Activated naive CD8-positive, alpha-beta T cell treated with anti-CD3 and anti-CD28 coated beads, Interleukin-2, amount 10 ng/mL, durations not matched to agents 7 days and 5 days (primary cell): Measurements from ENCODE around the gene LIM2. TPM values are rescaled to one million over a fixed set of nuclear protein-coding genes. Genes with fewer than 3 reads are reported as not detected.
"Not testable (repeated sequence)": the region's sequence is repeated elsewhere in the genome, so short reads cannot be mapped to it uniquely, and the experiment has no call there.

Experiments used
- ATAC-seq: fragments of 150-1000 bp; cut with Tn5 transposase; one replicate; pipeline ENCODE4 v1.10.0; 2021; ENCODE audit warnings: low read depth, moderate library complexity
- POLR2A ChIA-PET: fragments of 350-600 bp; sonication (Branson Sonifier 250); formaldehyde crosslinking; loops from one replicate; lab custom pipeline; 2021; ENCODE audit warnings: antibody characterized with exemption; lab: Charles Lee
- DNase-seq: peaks from one replicate; pipeline ENCODE4 v3.0.0; 2021
- H3K27ac Mint-ChIP-seq: one replicate; pipeline ENCODE4 v1.8.0; 2022; ENCODE audit warnings: mild to moderate bottlenecking, mixed read lengths
- H3K27me3 Mint-ChIP-seq: one replicate; pipeline ENCODE4 v1.8.0; 2022; ENCODE audit warnings: mild to moderate bottlenecking, moderate library complexity, mixed read lengths
- H3K36me3 Mint-ChIP-seq: one replicate; pipeline ENCODE4 v1.8.0; 2021; ENCODE audit warnings: mild to moderate bottlenecking, mixed read lengths
- H3K4me1 Mint-ChIP-seq: one replicate; pipeline ENCODE4 v1.8.0; 2021; ENCODE audit warnings: mixed read lengths
- H3K4me3 Mint-ChIP-seq: one replicate; pipeline ENCODE4 v1.8.0; 2022; ENCODE audit warnings: mild to moderate bottlenecking, moderate library complexity, mixed read lengths
- H3K9me3 Mint-ChIP-seq: one replicate; pipeline ENCODE4 v1.8.0; 2021; ENCODE audit warnings: mixed read lengths
- total RNA-seq, 2 experiments: library from RNA; stranded (reverse); gene quantifications; one replicate each; pipeline ENCODE4 v1.2.3, GENCODE V29; 2021

The LIM2 gene
- not detected for total RNA-seq

DNA sequence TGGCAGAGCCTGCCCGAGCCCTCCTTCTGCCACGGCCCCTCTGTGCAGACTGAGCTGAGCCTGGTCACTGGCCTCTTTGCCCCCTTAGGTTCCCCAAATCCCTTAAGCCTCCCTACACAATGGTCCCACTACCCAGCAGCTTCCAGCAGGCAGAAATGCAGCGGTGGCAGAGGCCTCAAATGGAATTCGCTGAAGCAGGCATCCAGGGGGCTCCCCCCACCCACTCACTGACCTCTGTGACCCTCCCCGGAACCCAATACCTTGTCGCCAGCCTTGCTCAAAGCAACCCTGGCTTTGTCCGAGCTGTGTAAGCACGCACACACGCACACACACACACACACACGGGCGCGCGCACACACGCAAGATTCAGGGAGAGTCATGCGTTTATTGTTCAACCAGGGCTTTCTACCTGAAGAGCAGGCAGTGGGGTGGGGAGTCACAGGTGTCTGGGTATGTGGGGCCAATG, at the start of gene LIM2:
LIM2 (minus strand) TSS at position 51 of the 466 bp plus-strand sequence. CDS start 531 bp downstream, outside the sequence.
- POLR2A ChIA-PET, result interaction anchor here (1.4 kb wide), 1 partner anchor 20 kb away, joined by 3 read pairs; no protein-coding TSS in a partner anchor
- H3K4me3 Mint-ChIP-seq, result no peak within 1 kb of the TSS
- no peaks in the 10 kb centered on the region for H3K9me3 Mint-ChIP-seq
- H3K4me1 Mint-ChIP-seq, result peaks cover 20% of the 10 kb centered on the region
- no peak for DNase-seq
- H3K27me3 Mint-ChIP-seq, result no peaks in the 10 kb centered on the region
- H3K36me3 Mint-ChIP-seq, result no peaks in the 10 kb centered on the region
- H3K27ac Mint-ChIP-seq, result peak within 1 kb of the TSS; percentile 50
- ATAC-seq, result no peak

DNA sequence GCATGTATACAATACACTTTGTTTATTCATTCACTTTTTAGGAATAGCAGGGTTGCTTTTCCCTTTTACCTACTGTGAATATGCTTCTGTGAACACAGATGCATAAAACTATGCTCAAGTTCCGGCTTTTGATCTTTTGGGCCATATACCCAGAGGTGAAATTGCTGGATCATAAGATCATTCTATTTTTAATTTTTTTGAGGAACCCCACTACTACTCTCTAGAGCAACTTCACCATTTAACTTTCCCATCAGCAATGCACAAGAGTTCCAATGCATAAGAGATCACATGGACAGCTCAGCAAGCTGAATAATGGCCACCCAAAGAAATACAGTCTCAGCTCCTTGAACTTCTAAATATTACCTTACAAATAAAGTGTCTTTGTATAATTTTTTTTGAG, 46.7 kb upstream of the LIM2 start:
- DNase-seq (no peak), ATAC-seq (no peak)
- Mint-ChIP-seq H3K9me3 (no peaks in the 10 kb centered on the region), H3K27ac (no peak overlapping the region), H3K4me1 (peaks cover 9% of the 10 kb centered on the region), H3K36me3 (no peaks in the 10 kb centered on the region), H3K27me3 (peaks cover 41% of the 10 kb centered on the region), H3K4me3 (no peak overlapping the region)
- POLR2A ChIA-PET, result no interaction called here

DNA sequence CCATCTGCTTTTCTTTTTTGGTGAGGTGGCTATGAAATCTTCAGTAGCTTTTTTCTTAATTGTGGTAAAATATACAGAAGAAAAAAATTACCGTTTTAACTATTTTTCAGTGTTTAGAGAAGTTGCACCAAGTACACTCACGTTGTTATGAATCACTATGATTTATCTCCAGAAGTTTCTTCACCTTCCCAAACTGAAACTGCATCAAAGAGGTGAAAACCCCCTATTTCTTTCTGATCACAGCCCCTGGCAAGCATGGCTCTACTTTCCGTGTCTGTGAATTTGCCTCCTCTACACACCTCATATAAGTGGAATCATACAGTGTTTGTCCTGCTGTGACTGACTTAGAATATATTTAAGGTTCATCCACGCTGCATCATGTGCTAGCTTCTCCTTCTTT, 45.3 kb upstream of the LIM2 start:
- Mint-ChIP-seq H3K4me3 (no peak overlapping the region), H3K27ac (no peak overlapping the region), H3K36me3 (no peaks in the 10 kb centered on the region), H3K27me3 (peaks cover 36% of the 10 kb centered on the region), H3K9me3 (no peaks in the 10 kb centered on the region), H3K4me1 (peaks cover under 1% of the 10 kb centered on the region)
- POLR2A ChIA-PET, result interaction anchor here (0.6 kb wide), 2 partner anchors 37 to 301 kb away, joined by 3 to 4 read pairs; no protein-coding TSS in a partner anchor
- no peak for DNase-seq
- no peak for ATAC-seq

GRCh38 chr19:51431124-51431523, 43.4 kb upstream of the LIM2 start:
- no peak overlapping the region for H3K27ac Mint-ChIP-seq
- POLR2A ChIA-PET, result no interaction called here
- peaks cover 20% of the 10 kb centered on the region for H3K27me3 Mint-ChIP-seq
- no peak overlapping the region for H3K4me3 Mint-ChIP-seq
- no peak for ATAC-seq
- DNase-seq, result no peak
- no peaks in the 10 kb centered on the region for H3K9me3 Mint-ChIP-seq
- H3K36me3 Mint-ChIP-seq, result no peaks in the 10 kb centered on the region
- H3K4me1 Mint-ChIP-seq, result no peaks in the 10 kb centered on the region

DNA sequence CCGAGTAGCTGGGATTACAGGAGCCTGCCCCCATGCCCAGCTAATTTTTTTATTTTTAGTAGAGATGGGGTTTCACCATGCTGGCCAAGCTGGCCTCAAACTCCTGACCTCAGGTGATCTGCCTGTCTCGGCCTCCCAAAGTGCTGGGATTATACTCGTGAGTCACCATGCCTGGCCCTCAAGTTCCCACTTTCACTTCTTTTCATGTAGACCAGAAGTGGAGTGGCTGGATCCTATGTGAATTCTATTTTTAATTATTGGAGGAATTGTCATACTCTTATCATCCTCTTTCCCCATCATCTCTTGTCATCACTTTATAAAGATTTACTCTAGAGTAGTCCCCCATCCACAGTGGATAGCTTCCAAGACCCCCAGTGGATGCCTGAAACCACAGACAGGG, 42.4 kb upstream of the LIM2 start:
- DNase-seq, result no peak
- ATAC-seq, result no peak
- peaks cover 19% of the 10 kb centered on the region for H3K27me3 Mint-ChIP-seq
- no peaks in the 10 kb centered on the region for H3K4me1 Mint-ChIP-seq
- H3K4me3 Mint-ChIP-seq, result no peak overlapping the region
- no peaks in the 10 kb centered on the region for H3K36me3 Mint-ChIP-seq
- no peaks in the 10 kb centered on the region for H3K9me3 Mint-ChIP-seq
- no peak overlapping the region for H3K27ac Mint-ChIP-seq
- POLR2A ChIA-PET, result no interaction called here

- Mint-ChIP-seq H3K4me1 (no peaks in the 10 kb centered on the region), H3K27ac (no peak overlapping the region), H3K27me3 (peaks cover 14% of the 10 kb centered on the region), H3K4me3 (no peak overlapping the region), H3K9me3 (no peaks in the 10 kb centered on the region), H3K36me3 (no peaks in the 10 kb centered on the region)
- ATAC-seq (no peak), DNase-seq (no peak)
- POLR2A ChIA-PET, result no interaction called here
Observed at GRCh38 chr19:51427201-51427600, 39.4 kb upstream of the LIM2 start.

DNA sequence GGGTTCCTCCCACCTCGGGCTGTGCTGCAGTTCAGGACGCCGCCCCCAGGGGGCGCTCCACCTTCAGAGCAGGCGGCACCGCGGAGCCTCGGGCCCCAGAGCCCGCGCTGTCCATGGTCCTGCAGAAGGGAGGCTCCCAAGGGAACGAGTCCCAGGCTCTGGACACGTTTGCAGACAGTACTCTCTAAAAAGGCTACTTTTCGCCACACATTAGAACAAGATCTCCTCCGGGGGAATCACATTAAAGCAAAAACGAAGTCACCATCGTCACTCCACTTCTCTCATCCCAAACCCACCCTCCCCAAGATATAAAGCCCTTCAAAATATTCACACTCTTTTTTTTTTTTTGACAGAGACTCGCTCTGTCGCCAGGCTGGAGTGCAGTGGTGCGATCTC, 34.3 kb upstream of the LIM2 start:
- peaks cover 8% of the 10 kb centered on the region for H3K4me1 Mint-ChIP-seq
- no peaks in the 10 kb centered on the region for H3K36me3 Mint-ChIP-seq
- no peak overlapping the region for H3K4me3 Mint-ChIP-seq
- DNase-seq, result peak; percentile 96
- peak; percentile 65 for ATAC-seq
- no peaks in the 10 kb centered on the region for H3K9me3 Mint-ChIP-seq
- POLR2A ChIA-PET, result no interaction called here
- peaks cover 26% of the 10 kb centered on the region for H3K27me3 Mint-ChIP-seq
- no peak overlapping the region for H3K27ac Mint-ChIP-seq

DNA sequence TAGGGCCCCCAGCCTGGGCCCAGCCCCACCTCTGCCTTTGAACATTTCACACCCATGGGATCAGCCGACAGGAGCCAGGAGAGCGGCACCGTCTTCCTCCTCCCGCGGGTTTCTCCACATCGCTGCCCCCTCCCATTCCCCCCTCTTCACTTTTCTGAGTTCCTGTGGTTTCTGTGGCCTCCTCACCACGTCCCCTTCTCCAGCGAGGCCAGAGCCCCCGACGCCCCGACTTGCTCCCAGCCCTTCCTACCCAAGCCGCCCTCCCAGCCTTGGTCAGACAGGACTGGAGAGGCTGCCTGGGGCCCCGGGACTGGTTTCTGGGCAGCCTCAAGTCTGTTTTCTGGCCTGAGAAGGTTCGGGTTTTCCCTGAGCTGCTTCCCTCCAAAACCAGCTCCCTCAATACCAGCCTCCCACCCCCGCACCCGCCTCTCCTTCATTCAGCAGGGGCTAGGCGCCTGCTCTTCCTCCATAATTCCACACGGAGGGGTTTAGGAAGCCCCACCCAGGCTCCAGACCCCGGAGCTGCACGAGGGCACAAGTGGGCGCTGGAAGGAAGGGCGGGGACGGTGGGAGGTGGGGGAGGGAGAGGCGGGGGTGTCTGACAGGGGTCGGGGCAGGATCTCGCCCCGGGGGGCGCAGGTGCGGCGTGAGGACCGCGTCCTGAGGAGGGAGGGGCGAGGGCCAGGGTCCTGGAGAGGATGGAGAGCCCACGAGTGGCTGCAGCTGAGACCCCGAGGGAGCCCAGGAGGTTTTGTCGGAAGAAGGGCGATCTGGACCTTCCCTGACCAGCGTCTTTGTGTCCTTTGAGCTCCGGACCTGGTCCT, 33.7 kb upstream of the LIM2 start:
- POLR2A ChIA-PET, result interaction anchor here (1.1 kb wide), 1 partner anchor 20 kb away, joined by 3 read pairs; no protein-coding TSS in a partner anchor
- H3K27me3 Mint-ChIP-seq, result peaks cover 26% of the 10 kb centered on the region
- no peaks in the 10 kb centered on the region for H3K9me3 Mint-ChIP-seq
- no peak overlapping the region for H3K4me3 Mint-ChIP-seq
- H3K4me1 Mint-ChIP-seq, result peaks cover 10% of the 10 kb centered on the region
- H3K27ac Mint-ChIP-seq, result no peak overlapping the region
- H3K36me3 Mint-ChIP-seq, result no peaks in the 10 kb centered on the region
- DNase-seq (peak; percentile 35), ATAC-seq (no peak)

- POLR2A ChIA-PET, result interaction anchor here (0.9 to 1.1 kb wide), 2 partner anchors 21 to 81 kb away, joined by 3 read pairs; no protein-coding TSS in a partner anchor
Observed at GRCh38 chr19:51420511-51420910, 32.7 kb upstream of the LIM2 start.

DNA sequence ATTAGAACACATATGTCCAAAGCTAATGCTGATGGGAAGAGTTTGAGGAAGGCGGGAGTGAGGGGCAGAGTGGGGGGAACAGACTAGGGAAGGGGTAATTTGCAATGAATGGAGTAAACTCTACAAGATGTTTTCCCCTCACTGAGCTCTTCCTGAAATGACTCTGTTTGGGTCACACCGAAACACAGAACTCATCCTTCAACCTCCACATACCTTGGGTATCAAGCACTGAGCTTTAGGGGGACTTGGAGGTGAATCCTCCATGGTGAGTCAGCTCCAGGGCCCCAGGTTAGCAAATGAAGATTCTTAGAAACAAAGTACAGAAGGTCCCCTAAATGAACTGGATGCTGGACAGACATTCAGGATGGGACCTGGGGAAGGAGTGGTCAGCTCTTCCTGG, 30.9 kb upstream of the LIM2 start:
- peaks cover 10% of the 10 kb centered on the region for H3K4me1 Mint-ChIP-seq
- no peak overlapping the region for H3K4me3 Mint-ChIP-seq
- H3K36me3 Mint-ChIP-seq, result no peaks in the 10 kb centered on the region
- no peak overlapping the region for H3K27ac Mint-ChIP-seq
- no peaks in the 10 kb centered on the region for H3K9me3 Mint-ChIP-seq
- POLR2A ChIA-PET, result interaction anchor here (0.6 kb wide), 1 partner anchor 684 kb away, joined by 4 read pairs; no protein-coding TSS in a partner anchor
- H3K27me3 Mint-ChIP-seq, result peaks cover 26% of the 10 kb centered on the region
- DNase-seq (no peak), ATAC-seq (no peak)

More at GRCh38 chr19:51420511-51420910, 32.7 kb upstream of the LIM2 start:
- not testable (repeated sequence) for ATAC-seq, H3K9me3 Mint-ChIP-seq, H3K27ac Mint-ChIP-seq, DNase-seq, H3K4me3 Mint-ChIP-seq, H3K36me3 Mint-ChIP-seq
- peaks cover 26% of the 10 kb centered on the region for H3K27me3 Mint-ChIP-seq
- H3K4me1 Mint-ChIP-seq, result peaks cover 10% of the 10 kb centered on the region

DNA sequence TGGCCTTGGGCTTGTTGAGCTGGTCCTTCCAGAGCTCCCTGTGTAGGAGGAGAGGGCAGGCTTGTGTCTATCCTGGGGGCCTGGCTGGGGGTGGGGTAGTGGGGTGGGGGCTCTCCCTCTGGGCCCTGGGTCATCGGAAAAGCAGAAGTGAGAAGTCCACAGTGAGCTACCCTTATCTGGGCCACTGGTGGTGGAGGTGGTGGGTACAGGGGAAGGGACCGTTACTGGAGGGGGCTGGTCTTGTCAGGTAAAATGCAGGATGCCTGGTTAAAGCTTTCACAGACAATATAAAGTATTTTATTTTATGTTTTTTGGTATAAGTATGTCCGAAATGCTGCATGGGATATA, 30.0 kb upstream of the LIM2 start:
- H3K4me3 Mint-ChIP-seq, result no peak overlapping the region
- H3K27ac Mint-ChIP-seq, result peak overlapping the region; percentile 61
- H3K4me1 Mint-ChIP-seq, result peaks cover 10% of the 10 kb centered on the region
- DNase-seq (no peak), ATAC-seq (no peak)
- no peaks in the 10 kb centered on the region for H3K9me3 Mint-ChIP-seq
- peaks cover 23% of the 10 kb centered on the region for H3K27me3 Mint-ChIP-seq
- POLR2A ChIA-PET, result interaction anchor here (1.1 kb wide), 1 partner anchor 23 kb away, joined by 7 read pairs; no protein-coding TSS in a partner anchor
- H3K36me3 Mint-ChIP-seq, result no peaks in the 10 kb centered on the region

DNA sequence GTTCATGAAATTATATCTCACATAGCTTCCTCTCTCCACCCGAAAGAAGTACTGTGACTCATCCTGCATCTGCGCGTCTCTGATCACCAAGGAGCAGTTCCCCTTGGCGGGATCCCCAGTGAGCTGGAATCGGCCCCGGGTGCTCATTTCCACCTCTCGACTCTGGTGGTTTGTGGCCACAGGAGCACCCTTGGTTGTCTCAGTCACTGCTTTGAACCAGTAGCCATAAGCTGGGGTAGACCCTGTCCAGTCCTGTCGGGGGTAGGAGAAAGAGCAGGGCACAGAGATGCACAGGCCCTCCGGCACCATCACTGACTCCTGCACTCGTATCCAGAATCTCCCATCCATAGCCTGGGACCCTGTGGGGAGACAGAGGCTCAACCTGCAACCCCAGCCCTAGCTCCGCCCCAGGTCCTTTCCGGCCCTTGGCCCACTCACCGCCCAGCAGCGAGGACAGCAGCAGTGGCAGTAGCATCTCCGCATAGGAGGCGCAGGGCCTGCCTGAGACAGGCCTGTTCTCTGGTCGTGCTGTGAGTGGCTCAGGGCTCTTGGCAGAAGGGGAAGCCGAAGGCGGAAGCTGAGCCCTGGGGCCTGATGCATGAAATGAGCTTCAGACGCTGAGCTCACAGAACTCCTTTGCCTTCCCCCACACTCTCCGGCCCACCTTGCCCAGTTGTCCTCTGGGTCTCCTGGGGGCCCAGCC, 29.5 kb upstream of the LIM2 start, which contains the start of gene SIGLEC10:
SIGLEC10 (minus strand) TSS at position 536 of the 703 bp plus-strand sequence; CDS start at position 475, 61 bp downstream.
- Mint-ChIP-seq H3K9me3 (no peaks in the 10 kb centered on the region), H3K27ac (peak within 1 kb of the TSS; percentile 61), H3K36me3 (no peaks in the 10 kb centered on the region), H3K4me1 (peaks cover 10% of the 10 kb centered on the region), H3K27me3 (peaks cover 21% of the 10 kb centered on the region), H3K4me3 (peak within 1 kb of the TSS; percentile 32)
- ATAC-seq (peak; percentile 74), DNase-seq (peak; percentile 47)
- POLR2A ChIA-PET, result interaction anchor here (1.1 kb wide), 1 partner anchor 22 kb away, joined by 7 read pairs; no protein-coding TSS in a partner anchor

DNA sequence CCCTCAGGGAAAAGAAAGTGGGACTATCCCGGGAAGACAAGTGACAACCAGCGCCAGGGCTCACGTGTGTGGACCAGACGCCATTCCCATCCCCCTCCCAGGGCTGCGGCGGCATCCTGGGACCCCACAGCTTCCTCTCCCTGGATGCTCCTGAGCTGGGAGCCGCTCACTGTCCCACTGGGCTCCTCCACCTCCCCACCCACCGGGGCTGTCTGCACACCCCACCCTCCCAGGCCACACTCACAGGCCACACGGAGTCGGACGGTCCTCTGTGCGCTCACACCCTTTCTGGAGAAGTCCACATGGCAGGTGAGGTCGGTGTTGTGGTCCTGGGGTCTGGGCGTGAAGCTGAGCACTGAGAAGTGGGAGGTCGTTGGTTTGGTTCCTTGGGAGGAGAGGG, 28.6 kb upstream of the LIM2 start:
- H3K27ac Mint-ChIP-seq, H3K9me3 Mint-ChIP-seq, POLR2A ChIA-PET: not testable (repeated sequence)

More for the DNA sequence above, 28.6 kb upstream of the LIM2 start:
- H3K36me3 Mint-ChIP-seq, ATAC-seq, H3K4me3 Mint-ChIP-seq, H3K4me1 Mint-ChIP-seq, DNase-seq: not testable (repeated sequence)
- peaks cover 21% of the 10 kb centered on the region for H3K27me3 Mint-ChIP-seq
